Measurements from ENCODE around the gene UNC13C. TPM values are rescaled to one million over a fixed set of nuclear protein-coding genes. Genes with fewer than 3 reads are reported as not detected.
"Not testable (repeated sequence)": the region's sequence is repeated elsewhere in the genome, so short reads cannot be mapped to it uniquely, and the experiment has no call there.

UNC13C gene
- total RNA-seq, 1 donor from 2014 or later = not detected

- Mint-ChIP-seq H3K4me1 (ENCODE audit: low read depth) (no peaks in the 10 kb centered on the region), H3K27ac (no peak overlapping the region), H3K9me3 (peaks cover 8% of the 10 kb centered on the region), H3K36me3 (ENCODE audit: low read depth) (no peaks in the 10 kb centered on the region), H3K27me3 (ENCODE audit: insufficient read depth) (no peaks in the 10 kb centered on the region), H3K4me3 (no peak overlapping the region)
- intact Hi-C loops (cut with micrococcal nuclease) = no loop called here
- DNase-seq (ENCODE audit: low spot score) = no peak
These were observed 376.1 kb downstream of the UNC13C start for GRCh38 chr15:54354341-54354740.

- Mint-ChIP-seq H3K27ac (no peak overlapping the region), H3K36me3 (ENCODE audit: low read depth) (no peaks in the 10 kb centered on the region), H3K9me3 (peaks cover 25% of the 10 kb centered on the region), H3K4me3 (no peak overlapping the region), H3K4me1 (ENCODE audit: low read depth) (no peaks in the 10 kb centered on the region), H3K27me3 (ENCODE audit: insufficient read depth) (no peaks in the 10 kb centered on the region)
- intact Hi-C loops (cut with micrococcal nuclease) = no loop called here
- DNase-seq (ENCODE audit: low spot score) = no peak
These were observed 386.7 kb downstream of the UNC13C start for GRCh38 chr15:54364961-54365360.

GRCh38 chr15:54373332-54373731, 395.1 kb downstream of the UNC13C start:
- Mint-ChIP-seq H3K9me3 (peaks cover 3% of the 10 kb centered on the region), H3K27me3 (ENCODE audit: insufficient read depth) (no peaks in the 10 kb centered on the region), H3K4me1 (ENCODE audit: low read depth) (no peaks in the 10 kb centered on the region), H3K27ac (no peak overlapping the region), H3K4me3 (no peak overlapping the region), H3K36me3 (ENCODE audit: low read depth) (no peaks in the 10 kb centered on the region)
- DNase-seq (ENCODE audit: low spot score) = no peak
- intact Hi-C loops (cut with micrococcal nuclease) = no loop called here

GRCh38 chr15:54374184-54374952, 396.1 kb downstream of the UNC13C start:
- no peak for DNase-seq (ENCODE audit: low spot score)
- H3K27me3 Mint-ChIP-seq (ENCODE audit: insufficient read depth) = no peaks in the 10 kb centered on the region
- H3K4me3 Mint-ChIP-seq = no peak overlapping the region
- intact Hi-C loops (cut with micrococcal nuclease) = no loop called here
- H3K4me1 Mint-ChIP-seq (ENCODE audit: low read depth) = no peaks in the 10 kb centered on the region
- peaks cover 3% of the 10 kb centered on the region for H3K9me3 Mint-ChIP-seq
- H3K27ac Mint-ChIP-seq = no peak overlapping the region
- no peaks in the 10 kb centered on the region for H3K36me3 Mint-ChIP-seq (ENCODE audit: low read depth)

- no peak overlapping the region for H3K27ac Mint-ChIP-seq
These were observed 409.6 kb downstream of the UNC13C start for GRCh38 chr15:54387799-54388198.

GRCh38 chr15:54388746-54389145, 410.5 kb downstream of the UNC13C start:
- H3K27ac Mint-ChIP-seq = no peak overlapping the region

More at GRCh38 chr15:54387799-54388198, 409.6 kb downstream of the UNC13C start:
- intact Hi-C loops (cut with micrococcal nuclease) = no loop called here
- no peaks in the 10 kb centered on the region for H3K9me3 Mint-ChIP-seq
- H3K27me3 Mint-ChIP-seq (ENCODE audit: insufficient read depth) = no peaks in the 10 kb centered on the region
- DNase-seq (ENCODE audit: low spot score) = no peak
- no peak overlapping the region for H3K4me3 Mint-ChIP-seq
- no peaks in the 10 kb centered on the region for H3K4me1 Mint-ChIP-seq (ENCODE audit: low read depth)
- no peaks in the 10 kb centered on the region for H3K36me3 Mint-ChIP-seq (ENCODE audit: low read depth)

GRCh38 chr15:54410481-54410880, 432.2 kb downstream of the UNC13C start:
- Mint-ChIP-seq H3K27me3 (ENCODE audit: insufficient read depth) (no peaks in the 10 kb centered on the region), H3K27ac (no peak overlapping the region), H3K4me1 (ENCODE audit: low read depth) (no peaks in the 10 kb centered on the region), H3K9me3 (peaks cover 3% of the 10 kb centered on the region), H3K4me3 (no peak overlapping the region), H3K36me3 (ENCODE audit: low read depth) (no peaks in the 10 kb centered on the region)
- DNase-seq (ENCODE audit: low spot score) = no peak
- intact Hi-C loops (cut with micrococcal nuclease) = no loop called here

More at GRCh38 chr15:54388746-54389145, 410.5 kb downstream of the UNC13C start:
- no peaks in the 10 kb centered on the region for H3K36me3 Mint-ChIP-seq (ENCODE audit: low read depth)
- H3K27me3 Mint-ChIP-seq (ENCODE audit: insufficient read depth) = no peaks in the 10 kb centered on the region
- intact Hi-C loops (cut with micrococcal nuclease) = no loop called here
- DNase-seq (ENCODE audit: low spot score) = no peak
- H3K9me3 Mint-ChIP-seq = no peaks in the 10 kb centered on the region
- H3K4me1 Mint-ChIP-seq (ENCODE audit: low read depth) = no peaks in the 10 kb centered on the region
- no peak overlapping the region for H3K4me3 Mint-ChIP-seq

- intact Hi-C loops (cut with micrococcal nuclease) = no loop called here
- no peak for DNase-seq (ENCODE audit: low spot score)
- Mint-ChIP-seq H3K27ac (no peak overlapping the region), H3K4me3 (no peak overlapping the region), H3K36me3 (ENCODE audit: low read depth) (no peaks in the 10 kb centered on the region), H3K9me3 (peaks cover 6% of the 10 kb centered on the region), H3K4me1 (ENCODE audit: low read depth) (no peaks in the 10 kb centered on the region), H3K27me3 (ENCODE audit: insufficient read depth) (peaks cover 2% of the 10 kb centered on the region)
These were observed 445.9 kb downstream of the UNC13C start for GRCh38 chr15:54424171-54424570.

GRCh38 chr15:54428596-54428995, 450.4 kb downstream of the UNC13C start:
- no peak for DNase-seq (ENCODE audit: low spot score)
- no peak overlapping the region for H3K27ac Mint-ChIP-seq
- intact Hi-C loops (cut with micrococcal nuclease) = no loop called here

GRCh38 chr15:54450288-54450687, 472.0 kb downstream of the UNC13C start:
- H3K27ac Mint-ChIP-seq; H3K36me3 Mint-ChIP-seq (ENCODE audit: low read depth); H3K27me3 Mint-ChIP-seq (ENCODE audit: insufficient read depth); H3K4me1 Mint-ChIP-seq (ENCODE audit: low read depth); intact Hi-C loops (cut with micrococcal nuclease); H3K4me3 Mint-ChIP-seq; DNase-seq (ENCODE audit: low spot score): not testable (repeated sequence)
- peaks cover 37% of the 10 kb centered on the region for H3K9me3 Mint-ChIP-seq

More at GRCh38 chr15:54428596-54428995, 450.4 kb downstream of the UNC13C start:
- Mint-ChIP-seq H3K4me1 (ENCODE audit: low read depth) (no peaks in the 10 kb centered on the region), H3K27me3 (ENCODE audit: insufficient read depth) (peaks cover 2% of the 10 kb centered on the region), H3K4me3 (no peak overlapping the region), H3K9me3 (no peaks in the 10 kb centered on the region), H3K36me3 (ENCODE audit: low read depth) (no peaks in the 10 kb centered on the region)

- Mint-ChIP-seq H3K27ac (no peak overlapping the region), H3K4me3 (no peak overlapping the region), H3K27me3 (ENCODE audit: insufficient read depth) (no peaks in the 10 kb centered on the region), H3K36me3 (ENCODE audit: low read depth) (no peaks in the 10 kb centered on the region), H3K9me3 (peaks cover 30% of the 10 kb centered on the region), H3K4me1 (ENCODE audit: low read depth) (no peaks in the 10 kb centered on the region)
- no peak for DNase-seq (ENCODE audit: low spot score)
- intact Hi-C loops (cut with micrococcal nuclease) = no loop called here
These were observed 478.2 kb downstream of the UNC13C start for GRCh38 chr15:54456413-54456812.

GRCh38 chr15:54462511-54462913, 484.3 kb downstream of the UNC13C start:
- intact Hi-C loops (cut with micrococcal nuclease) = no loop called here
- no peaks in the 10 kb centered on the region for H3K36me3 Mint-ChIP-seq (ENCODE audit: low read depth)
- DNase-seq (ENCODE audit: low spot score) = no peak
- no peaks in the 10 kb centered on the region for H3K27me3 Mint-ChIP-seq (ENCODE audit: insufficient read depth)
- no peaks in the 10 kb centered on the region for H3K4me1 Mint-ChIP-seq (ENCODE audit: low read depth)
- H3K27ac Mint-ChIP-seq = no peak overlapping the region
- no peak overlapping the region for H3K4me3 Mint-ChIP-seq
- H3K9me3 Mint-ChIP-seq = peaks cover 14% of the 10 kb centered on the region

- no peak overlapping the region for H3K4me3 Mint-ChIP-seq
- no peak overlapping the region for H3K27ac Mint-ChIP-seq
- H3K36me3 Mint-ChIP-seq (ENCODE audit: low read depth) = no peaks in the 10 kb centered on the region
- intact Hi-C loops (cut with micrococcal nuclease) = no loop called here
- H3K9me3 Mint-ChIP-seq = peaks cover 4% of the 10 kb centered on the region
- no peaks in the 10 kb centered on the region for H3K4me1 Mint-ChIP-seq (ENCODE audit: low read depth)
- no peaks in the 10 kb centered on the region for H3K27me3 Mint-ChIP-seq (ENCODE audit: insufficient read depth)
- DNase-seq (ENCODE audit: low spot score) = no peak
These were observed 503.6 kb downstream of the UNC13C start for GRCh38 chr15:54481819-54482218.

- Mint-ChIP-seq H3K4me3 (no peak overlapping the region), H3K27ac (no peak overlapping the region), H3K36me3 (ENCODE audit: low read depth) (no peaks in the 10 kb centered on the region), H3K27me3 (ENCODE audit: insufficient read depth) (no peaks in the 10 kb centered on the region), H3K4me1 (ENCODE audit: low read depth) (no peaks in the 10 kb centered on the region), H3K9me3 (peaks cover 4% of the 10 kb centered on the region)
- intact Hi-C loops (cut with micrococcal nuclease) = no loop called here
- no peak for DNase-seq (ENCODE audit: low spot score)
These were observed 504.0 kb downstream of the UNC13C start for GRCh38 chr15:54482251-54482650.
